GM18508 (cell line): Measurements from ENCODE around the gene KDF1.
"Not testable (repeated sequence)": the region's sequence is repeated elsewhere in the genome, so short reads cannot be mapped to it uniquely, and the experiment has no call there.

Experiments used
- ATAC-seq: cut with Tn5 transposase; IDR thresholded peaks from one replicate; pipeline ENCODE4 v1.9.1; 2021; ENCODE audit warnings: moderate number of reproducible peaks; ENCODE audit not compliant: insufficient read depth, unreplicated experiment

KDF1 gene

DNA sequence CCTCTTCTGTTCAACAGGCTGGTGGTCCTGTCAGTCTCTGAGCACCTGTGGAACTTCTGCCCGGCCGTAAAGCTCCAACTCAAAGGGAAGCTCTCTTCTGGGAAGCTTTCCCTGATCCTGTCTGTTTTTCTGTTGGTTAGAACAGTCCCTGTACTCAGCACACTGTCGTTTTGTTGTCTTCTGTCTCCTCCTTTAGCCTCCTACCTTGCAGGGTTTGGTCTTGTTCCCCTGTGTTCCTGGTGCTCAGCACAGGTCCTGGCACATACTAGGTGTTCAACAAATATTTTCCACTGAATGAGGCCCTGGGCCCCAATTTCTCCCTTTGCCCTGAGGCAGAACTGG is 328 bp upstream of the KDF1 start:
- ATAC-seq = no peak

DNA sequence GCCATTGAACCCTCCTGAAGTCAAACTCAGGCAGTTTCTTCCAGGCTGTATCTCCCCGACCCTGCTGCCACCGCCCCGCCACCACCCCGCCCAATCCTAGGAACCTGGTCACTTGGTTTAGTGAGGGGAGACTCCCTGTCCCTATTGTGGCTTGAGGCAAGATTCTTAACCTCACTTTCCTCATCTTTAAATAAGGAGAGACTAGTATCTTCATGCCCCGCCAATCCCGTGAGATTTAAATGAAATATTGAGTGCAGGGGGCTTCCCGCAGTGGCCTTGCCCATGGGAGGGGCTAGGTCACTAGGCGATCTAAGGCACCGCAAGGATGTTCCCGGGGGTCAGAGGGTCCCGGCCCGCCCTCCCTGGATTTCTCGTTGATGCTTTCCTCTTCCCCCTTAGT is 998 bp downstream of the KDF1 start:
- no peak for ATAC-seq

DNA sequence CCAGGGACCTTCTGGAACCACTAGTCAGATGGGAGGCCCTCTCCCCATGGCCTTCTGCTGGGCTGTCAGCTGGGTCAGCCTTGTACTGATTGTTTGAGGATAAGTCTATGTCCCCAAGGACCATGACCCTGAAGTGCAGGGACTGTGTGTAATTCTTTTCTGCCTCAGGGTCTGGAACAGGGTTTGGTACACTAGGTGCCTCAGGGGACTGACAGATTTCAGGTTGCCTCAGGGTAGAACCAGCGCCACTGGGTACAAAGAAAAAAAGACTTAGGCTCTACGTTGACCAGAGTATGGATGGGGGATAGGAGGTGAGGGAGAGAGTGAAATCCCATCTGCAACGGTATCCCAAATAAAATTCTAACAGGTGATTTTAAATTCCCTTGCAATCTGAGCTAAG is 3.0 kb downstream of the KDF1 start:
- no peak for ATAC-seq

DNA sequence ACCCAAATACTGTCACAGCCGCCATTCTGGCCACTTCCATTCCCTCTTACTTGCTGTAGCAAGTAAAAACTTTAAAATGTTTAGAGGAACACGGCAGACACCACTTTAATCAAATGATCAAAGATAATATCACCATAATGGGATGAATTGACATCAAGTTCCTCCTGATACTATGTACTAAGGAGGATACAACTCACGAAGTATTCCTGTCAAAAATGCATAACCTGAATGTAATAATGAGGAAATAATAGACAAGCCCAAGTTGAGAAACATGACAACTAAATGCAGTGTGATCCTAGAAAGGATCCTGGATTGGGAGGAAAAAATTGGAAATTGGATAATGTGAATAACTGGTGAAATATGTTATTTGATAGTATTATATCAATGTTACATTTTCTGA is 3.9 kb downstream of the KDF1 start:
- ATAC-seq = no peak

DNA sequence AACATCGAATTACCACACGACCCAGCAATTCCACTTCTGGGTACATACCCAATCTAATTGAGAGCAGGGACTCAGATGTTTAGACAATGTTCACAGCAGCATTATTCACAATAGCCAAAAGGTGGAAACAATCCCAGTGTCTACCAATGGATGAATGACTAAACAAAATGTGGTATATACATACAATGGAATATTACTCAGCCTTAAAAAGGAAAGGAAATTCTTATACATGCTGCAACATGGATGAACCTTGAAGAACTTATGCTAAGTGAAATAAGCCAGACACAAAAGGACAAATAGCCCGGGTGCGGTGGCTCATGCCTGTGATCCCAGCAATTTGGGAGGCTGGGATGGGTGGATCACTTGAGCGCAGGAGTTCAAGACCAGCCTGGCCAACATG is 6.9 kb downstream of the KDF1 start:
- ATAC-seq = no peak

DNA sequence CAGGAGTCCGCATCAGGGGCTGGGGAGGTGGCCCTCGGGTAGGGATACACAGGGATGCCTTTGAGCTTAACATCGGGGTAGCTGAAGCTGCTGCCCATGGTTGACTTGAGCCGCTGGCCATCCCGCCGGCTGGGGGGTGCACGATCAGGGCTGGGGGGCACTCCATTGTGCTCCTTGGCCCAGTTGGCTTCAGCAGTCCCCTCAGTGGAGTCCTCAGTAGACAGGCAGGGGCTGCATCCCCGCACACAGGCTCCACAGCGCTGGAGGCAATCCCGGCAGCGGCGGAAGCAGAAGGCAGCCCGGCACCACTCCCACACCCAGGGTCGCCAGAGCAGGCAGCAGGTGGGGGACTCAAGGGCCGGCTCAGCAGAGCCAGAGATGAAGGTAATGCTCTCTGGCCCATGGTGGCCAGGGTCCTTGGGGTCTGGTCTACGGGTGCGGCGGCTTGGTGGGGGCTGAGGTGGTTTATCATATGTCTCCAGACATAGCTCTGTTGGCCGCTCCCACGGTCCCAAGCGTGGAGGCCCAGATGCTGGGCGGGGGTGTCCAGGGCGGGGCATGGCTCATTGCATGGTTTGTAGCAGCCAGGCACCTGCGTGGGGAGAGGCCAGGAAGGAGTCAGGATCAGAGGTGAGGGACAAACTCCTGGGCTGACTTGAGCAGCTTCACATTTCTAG is 8.3 kb downstream of the KDF1 start:
- ATAC-seq = no peak

DNA sequence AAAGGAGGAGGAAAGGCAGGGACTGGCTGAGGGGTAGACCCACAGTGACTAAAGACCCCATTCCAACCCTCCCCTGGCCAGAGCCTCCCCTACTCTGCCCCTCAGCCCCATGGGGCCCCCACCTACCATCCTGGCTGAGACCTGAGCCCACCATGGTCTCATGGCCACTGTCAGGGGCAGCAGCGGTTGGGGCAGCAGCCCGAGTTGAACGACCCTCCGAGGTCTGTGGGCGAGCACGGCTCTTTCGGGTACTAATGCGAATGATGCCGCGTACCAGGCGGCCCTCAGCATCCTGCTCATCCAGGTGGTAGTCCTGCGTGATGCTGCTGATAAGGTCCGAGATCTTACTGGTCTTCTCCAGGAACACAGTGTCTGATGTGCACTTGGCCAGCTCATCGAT is 9.1 kb downstream of the KDF1 start:
- no peak for ATAC-seq

DNA sequence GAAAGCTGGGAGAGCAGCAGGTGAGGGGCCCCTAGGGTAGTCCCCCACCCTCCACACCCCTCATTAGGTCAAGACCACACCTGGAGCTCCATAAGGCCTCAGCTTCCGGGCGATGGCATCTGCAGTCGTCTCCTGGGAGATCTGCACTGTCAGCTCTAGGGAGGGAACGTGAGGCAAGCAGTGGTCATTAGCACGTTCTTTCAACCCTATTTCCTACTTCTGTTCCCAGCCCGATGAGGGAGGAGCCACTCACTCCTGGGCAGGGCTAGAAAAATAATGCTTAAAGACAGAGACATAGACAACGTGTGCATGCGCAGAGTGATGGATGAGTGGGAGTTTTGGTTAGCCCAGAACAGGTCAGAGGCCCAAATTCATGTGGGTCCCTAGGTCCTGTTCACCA is 9.7 kb downstream of the KDF1 start:
- ATAC-seq = no peak

DNA sequence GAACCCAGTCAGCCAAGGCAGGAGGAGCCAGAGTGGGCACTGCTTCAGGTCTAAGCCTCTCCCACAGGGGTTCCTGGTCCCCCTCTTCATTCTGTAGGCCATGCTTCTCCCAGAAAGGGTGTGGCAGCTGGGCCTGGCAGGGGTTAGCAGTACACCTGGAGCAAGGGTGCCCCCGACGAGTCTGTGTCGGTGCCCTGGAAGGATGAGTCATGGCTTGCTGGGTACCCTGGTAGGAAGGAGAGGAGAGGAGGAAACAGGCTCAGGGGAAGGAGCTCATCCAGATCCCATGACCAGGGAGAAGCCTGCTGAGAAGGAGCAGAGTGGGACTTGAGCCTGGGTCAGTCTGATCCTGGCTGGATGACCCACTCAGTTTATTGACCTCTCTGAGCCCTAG is 10.3 kb downstream of the KDF1 start:
- ATAC-seq = no peak

DNA sequence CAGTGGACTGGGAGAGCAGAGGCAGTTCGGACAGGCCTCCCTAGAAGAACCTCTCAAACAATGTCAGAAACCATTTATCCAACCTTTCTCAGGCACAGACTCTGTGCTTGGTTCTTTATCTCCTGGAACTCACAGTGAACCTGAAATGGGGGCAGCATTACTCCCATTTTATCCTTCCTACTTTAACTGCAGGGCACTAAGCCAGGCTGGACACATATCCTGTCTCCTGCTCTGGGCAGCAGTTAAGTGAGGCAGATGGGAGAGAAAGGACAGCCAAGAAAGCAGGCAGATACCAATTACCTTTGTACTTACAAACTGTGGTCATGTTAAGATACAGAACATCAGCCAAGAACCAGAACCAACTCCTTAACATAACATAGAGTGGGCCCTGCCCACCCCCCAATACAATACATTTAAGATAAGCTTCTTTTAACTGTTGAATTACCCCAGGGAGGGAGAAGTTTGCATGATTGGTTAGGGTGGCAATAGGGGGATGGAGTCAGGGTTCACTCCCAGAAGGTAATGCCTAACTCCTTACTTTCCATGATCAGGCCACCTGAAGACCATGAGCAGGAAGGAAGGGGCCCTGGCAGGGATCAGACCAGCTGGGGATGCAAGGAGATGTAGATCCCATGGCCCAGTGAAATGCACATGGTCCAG is 10.9 kb downstream of the KDF1 start:
- ATAC-seq = no peak

DNA sequence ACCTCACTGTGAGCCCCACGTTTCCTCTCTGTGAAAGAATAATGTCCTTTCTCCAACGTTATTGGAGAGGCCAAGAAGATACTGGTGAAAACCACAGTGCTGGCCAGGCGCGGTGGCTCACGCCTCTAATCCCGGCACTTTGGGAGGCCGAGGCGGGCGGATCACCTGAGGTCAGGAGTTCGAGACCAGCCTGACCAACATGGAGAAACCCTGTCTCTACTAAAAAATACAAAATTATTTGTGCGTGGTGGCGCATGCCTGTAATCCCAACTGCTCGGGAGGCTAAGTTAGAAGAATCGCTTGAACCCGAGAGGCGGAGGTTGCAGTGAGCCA is 11.6 kb downstream of the KDF1 start:
- not testable (repeated sequence) for ATAC-seq

DNA sequence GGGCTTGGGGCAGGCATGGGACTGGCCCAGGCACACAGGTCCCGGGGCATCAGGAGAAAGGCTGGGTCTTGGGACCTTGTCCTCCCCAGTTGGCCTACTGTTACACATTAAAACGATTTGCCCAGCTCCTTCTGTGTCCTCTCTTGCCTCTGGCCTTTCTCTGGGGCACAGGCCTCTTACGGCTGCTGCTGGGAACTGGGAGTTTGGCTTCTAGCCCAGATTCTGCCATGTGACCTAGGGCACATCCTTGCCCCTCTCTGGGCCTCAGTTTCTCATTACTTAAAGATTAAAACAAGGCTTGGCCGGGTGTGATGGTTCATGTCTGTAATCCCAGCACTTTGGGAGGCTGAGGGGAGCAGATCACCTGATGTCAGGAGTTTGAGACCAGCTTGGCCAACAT is 14.0 kb downstream of the KDF1 start:
- no peak for ATAC-seq

DNA sequence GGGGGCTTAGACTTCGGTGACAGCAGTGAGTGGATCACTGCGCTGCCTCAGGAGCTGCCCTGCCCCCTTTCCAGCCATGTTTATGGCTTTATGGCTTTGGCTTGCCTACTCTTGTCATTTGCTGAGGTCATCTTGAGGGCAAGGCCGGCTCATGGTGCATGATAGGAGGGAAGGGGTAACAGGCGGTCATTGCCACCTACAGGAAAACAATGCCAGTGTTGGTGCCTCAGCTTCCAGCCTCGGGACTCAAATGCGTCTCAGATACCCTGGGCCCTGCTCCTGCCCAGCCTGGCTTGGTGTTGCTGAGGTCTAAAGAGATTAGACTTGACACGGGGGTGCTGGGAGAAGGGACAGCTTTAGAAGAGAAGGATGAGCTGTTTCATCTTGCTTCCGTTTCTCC is 14.5 kb downstream of the KDF1 start:
- ATAC-seq = no peak

DNA sequence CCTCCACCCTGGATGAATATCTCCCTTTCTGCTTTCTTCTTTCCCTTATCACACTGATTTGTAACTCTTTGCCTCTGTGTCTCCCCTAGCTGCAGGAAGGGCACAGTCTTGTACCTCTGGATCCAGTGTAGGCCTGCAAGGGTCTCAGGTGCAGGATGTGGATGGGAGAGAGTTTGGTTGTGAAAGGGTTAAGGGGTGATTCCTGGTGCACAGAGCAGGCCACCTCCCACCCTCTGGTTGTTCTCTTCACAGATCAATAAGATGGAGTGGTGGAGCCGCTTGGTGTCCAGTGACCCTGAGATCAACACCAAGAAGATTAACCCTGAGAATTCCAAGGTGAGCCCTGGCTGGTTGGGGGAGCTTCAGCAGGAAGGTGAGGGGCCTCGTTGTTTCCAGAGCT is 15.1 kb downstream of the KDF1 start:
- ATAC-seq = no peak

DNA sequence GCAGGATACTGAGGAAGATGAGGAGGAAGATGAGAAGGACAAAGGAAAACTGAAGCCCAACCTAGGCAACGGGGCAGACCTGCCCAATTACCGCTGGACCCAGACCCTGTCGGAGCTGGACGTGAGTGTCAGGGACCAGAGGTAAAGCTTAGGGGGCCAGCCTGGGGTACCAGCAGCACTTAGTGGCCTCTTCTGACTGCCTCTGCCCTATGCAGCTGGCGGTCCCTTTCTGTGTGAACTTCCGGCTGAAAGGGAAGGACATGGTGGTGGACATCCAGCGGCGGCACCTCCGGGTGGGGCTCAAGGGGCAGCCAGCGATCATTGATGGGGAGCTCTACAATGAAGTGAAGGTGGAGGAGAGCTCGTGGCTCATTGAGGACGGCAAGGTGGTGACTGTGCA is 17.6 kb downstream of the KDF1 start:
- no peak for ATAC-seq

DNA sequence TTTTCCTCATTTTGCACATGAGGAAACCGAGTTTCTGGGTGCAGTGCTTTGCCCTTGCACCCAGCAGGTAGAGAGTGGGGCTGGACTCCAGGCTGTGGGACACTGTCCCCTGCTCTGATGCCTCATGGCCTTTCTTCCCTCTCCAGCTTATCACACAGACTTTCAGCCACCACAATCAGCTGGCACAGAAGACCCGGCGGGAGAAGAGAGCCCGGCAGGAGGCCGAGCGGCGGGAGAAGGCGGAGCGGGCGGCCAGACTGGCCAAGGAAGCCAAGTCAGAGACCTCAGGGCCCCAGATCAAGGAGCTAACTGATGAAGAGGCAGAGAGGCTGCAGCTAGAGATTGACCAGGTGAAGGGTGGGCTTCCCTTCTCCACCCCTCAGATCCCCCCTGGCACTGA is 19.0 kb downstream of the KDF1 start:
- no peak for ATAC-seq

DNA sequence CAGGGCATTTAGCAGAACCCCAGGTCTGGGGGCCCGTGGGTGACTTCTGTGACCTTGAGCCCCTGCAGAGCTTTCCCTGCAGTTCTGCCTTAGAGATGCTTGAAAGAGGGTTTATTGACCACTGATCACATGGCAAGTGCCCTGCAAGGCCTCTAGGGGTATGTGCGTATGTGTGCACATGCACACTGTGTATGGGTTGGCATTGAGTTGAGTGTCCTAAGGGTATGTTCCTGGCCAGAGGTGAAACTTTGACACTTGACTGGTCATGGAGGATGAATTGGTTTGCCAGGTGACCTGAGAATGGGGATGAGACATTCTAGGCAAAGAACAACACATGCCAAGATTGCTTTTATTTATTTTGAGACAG is 21.6 kb downstream of the KDF1 start:
- no peak for ATAC-seq

DNA sequence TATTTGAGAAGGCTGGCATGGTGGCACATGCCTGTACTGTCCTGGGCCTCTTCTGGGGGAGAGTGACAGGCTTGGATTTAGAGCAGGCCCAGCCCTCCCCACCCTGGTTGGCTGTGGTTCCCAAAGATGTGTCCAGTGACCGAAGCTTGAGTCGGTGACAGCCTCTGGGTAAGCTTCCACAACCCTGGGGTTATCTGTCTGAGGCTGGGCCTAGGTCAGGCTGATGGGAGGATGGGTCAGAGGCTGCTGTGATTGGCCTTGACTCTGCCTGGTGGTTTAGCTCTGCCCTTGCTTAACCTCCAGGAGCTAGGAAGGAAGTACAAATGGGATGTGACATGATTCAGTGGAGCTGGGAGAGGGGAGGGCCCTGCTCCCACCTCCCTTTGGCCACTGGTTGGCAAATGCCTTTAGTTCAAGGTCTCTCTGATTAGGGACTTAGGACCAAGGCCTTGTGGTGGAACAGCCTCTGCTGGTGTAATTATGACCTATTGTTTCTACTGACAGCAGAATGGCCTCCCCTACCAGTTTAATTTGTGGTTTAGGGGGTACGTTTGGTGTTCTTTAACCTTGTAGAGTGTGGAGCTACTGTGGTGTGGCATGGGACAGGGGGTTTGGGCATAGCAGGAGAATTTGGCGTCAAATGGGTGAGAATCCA is 22.1 kb downstream of the KDF1 start:
- no peak for ATAC-seq

DNA sequence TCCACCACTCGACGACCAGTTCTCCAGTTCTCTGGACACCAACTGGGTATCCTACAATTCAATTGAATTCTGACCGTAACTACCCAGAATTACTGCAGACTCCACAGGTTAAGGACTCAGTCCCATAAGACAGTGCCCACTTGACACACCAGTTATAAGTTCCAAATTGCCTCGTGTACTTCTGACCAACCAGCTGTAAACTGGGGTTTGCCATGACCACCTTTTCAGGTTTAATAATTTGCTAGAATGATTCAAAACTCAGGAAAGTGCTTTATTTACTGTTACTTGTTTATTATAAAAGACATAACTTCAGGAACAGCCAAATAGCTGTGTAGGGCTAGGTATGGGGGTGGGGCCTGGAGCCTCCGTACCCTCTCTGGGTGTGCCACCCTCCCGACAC is 23.4 kb downstream of the KDF1 start:
- ATAC-seq = no peak

DNA sequence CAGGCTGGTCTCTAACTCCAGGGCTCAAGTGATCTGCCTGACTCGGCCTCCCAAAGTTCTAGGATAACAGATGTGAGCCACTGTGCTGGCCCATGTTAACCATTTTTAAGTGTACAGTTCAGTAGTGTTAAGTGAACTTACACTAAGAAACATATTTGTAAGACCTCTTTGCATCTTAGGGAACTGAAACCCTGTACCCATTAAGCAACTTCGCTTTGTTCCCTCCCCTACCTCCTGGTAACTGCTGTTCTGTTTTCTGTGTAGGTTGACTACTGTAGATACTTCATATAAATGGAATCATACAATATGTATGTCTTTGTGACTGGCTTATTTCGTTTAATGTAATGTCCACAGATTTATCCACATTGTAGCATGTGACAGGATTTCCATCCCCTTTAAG is 27.7 kb downstream of the KDF1 start:
- ATAC-seq = no peak

DNA sequence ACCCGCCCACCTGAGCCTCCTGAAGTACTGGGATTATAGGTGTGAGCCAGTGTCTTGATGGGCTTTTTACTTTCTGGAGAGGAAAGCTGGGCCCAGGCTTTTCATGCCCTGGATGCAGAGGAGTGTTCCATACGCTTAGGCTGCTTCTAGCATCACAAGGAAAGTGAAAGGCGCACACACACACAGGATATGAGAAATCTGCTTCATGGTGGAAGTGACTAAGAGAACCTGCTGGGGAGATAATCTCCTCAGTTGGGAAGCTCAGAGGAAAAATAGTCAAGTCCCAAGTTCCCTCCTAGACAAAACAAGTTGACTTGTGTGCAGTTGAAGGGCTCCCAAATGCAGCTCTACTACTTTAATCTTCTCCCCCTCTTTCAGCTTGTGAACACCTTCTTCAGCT is 36.6 kb downstream of the KDF1 start:
- ATAC-seq = no peak

DNA sequence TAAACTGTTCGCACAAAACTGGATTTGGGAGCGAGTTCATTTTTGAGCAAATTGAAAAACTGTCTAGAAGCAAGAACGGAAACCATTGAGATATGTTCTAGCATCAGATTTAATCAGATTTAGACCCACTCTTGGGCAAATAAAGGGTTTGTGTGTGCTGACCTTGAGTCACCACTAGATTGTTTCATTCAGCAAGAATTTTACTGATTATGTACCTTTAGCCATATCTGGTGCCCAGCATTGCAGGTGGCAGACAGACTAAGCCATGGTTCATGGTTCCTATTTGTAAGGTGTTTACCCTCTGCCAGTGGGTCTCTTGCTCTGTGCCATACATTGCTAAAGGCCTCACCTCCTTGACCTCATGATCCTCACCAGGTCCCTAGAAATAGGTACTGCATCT is 37.4 kb downstream of the KDF1 start:
- no peak for ATAC-seq

DNA sequence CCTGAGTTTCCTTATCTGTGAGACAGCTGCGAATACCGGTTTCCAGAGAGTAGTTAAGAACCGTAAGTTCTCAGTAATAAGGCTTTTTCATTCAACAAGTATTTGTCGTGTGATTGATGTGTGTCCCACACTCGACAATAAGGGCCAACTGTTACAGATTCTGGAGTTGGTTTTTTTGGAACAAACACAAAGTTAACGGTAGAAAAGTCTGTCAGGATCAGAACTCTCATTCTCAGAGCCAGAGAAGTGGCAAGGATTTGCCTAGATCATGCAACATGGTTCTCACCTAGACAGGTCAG is 37.9 kb downstream of the KDF1 start:
- no peak for ATAC-seq
